IPS-15b (cell line): ENCODE results near the gene APPL2.
"Not testable (repeated sequence)": the region's sequence is repeated elsewhere in the genome, so short reads cannot be mapped to it uniquely, and the experiment has no call there.

Experiments used
- H3K27me3 ChIP-seq: one replicate; pipeline ENCODE4 v1.6.1; 2013; ENCODE audit warnings: low read length; ENCODE audit not compliant: control insufficient read depth, insufficient read depth
- H3K36me3 ChIP-seq: one replicate; pipeline ENCODE4 v1.6.1; 2013; ENCODE audit warnings: low read length; ENCODE audit not compliant: control insufficient read depth, insufficient read depth
- H3K4me1 ChIP-seq: one replicate; pipeline ENCODE4 v1.6.1; 2013; ENCODE audit warnings: mild to moderate bottlenecking, low read length; ENCODE audit not compliant: control insufficient read depth, insufficient read depth
- H3K4me3 ChIP-seq: one replicate; pipeline ENCODE4 v1.5.1; 2013; ENCODE audit warnings: low read depth, low read length
- H3K9ac ChIP-seq: one replicate; pipeline ENCODE4 v1.6.1; 2013; ENCODE audit warnings: low read depth, mild to moderate bottlenecking, low read length
- H3K9me3 ChIP-seq: one replicate; pipeline ENCODE4 v1.6.1; 2013; ENCODE audit warnings: mild to moderate bottlenecking, low read length; ENCODE audit not compliant: control insufficient read depth, insufficient read depth

APPL2 gene

GRCh38 chr12:105202202-105202601, 33.8 kb downstream of the APPL2 start:
- Histone ChIP-seq H3K4me1 (no peaks in the 10 kb centered on the region), H3K36me3 (peaks cover 10% of the 10 kb centered on the region), H3K9ac (no peak overlapping the region), H3K27me3 (no peaks in the 10 kb centered on the region), H3K4me3 (no peak overlapping the region), H3K9me3 (no peaks in the 10 kb centered on the region)

GRCh38 chr12:105201299-105201698, 34.7 kb downstream of the APPL2 start:
- Histone ChIP-seq H3K4me1 (no peaks in the 10 kb centered on the region), H3K9me3 (no peaks in the 10 kb centered on the region), H3K9ac (no peak overlapping the region), H3K27me3 (no peaks in the 10 kb centered on the region), H3K36me3 (peaks cover 10% of the 10 kb centered on the region), H3K4me3 (no peak overlapping the region)

DNA sequence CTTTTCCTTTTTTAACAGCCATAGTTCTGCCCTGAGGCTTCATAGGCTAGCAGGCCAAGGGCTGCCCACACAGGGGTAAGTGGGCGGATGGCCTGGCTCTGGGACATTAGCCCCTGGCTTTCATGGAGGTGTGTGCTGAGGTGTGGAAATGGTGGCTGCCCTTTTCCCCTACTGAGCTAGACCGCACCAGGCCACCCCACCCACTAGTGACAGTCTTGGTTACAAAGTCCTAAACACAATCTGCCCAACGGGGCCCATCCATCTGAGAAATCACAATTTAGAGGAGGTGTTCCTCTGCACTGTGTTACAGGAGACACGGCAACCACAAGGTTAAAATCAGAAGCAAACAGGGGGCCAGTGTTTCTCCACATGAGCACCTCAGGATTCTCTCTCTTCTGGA, 35.6 kb downstream of the APPL2 start:
- Histone ChIP-seq H3K4me3 (no peak overlapping the region), H3K36me3 (peaks cover 6% of the 10 kb centered on the region), H3K9me3 (no peaks in the 10 kb centered on the region), H3K4me1 (no peaks in the 10 kb centered on the region), H3K9ac (no peak overlapping the region), H3K27me3 (no peaks in the 10 kb centered on the region)

- peaks cover 4% of the 10 kb centered on the region for H3K36me3 ChIP-seq
Measured at GRCh38 chr12:105198961-105199360, 37.0 kb downstream of the APPL2 start.

GRCh38 chr12:105196090-105196489, 39.9 kb downstream of the APPL2 start:
- Histone ChIP-seq H3K9ac (no peak overlapping the region), H3K36me3 (peaks cover 4% of the 10 kb centered on the region), H3K4me1 (no peaks in the 10 kb centered on the region), H3K27me3 (no peaks in the 10 kb centered on the region), H3K9me3 (no peaks in the 10 kb centered on the region), H3K4me3 (no peak overlapping the region)

More at GRCh38 chr12:105198961-105199360, 37.0 kb downstream of the APPL2 start:
- no peaks in the 10 kb centered on the region for H3K27me3 ChIP-seq
- H3K9me3 ChIP-seq: no peaks in the 10 kb centered on the region
- H3K4me3 ChIP-seq: no peak overlapping the region
- H3K4me1 ChIP-seq: no peaks in the 10 kb centered on the region
- H3K9ac ChIP-seq: no peak overlapping the region

DNA sequence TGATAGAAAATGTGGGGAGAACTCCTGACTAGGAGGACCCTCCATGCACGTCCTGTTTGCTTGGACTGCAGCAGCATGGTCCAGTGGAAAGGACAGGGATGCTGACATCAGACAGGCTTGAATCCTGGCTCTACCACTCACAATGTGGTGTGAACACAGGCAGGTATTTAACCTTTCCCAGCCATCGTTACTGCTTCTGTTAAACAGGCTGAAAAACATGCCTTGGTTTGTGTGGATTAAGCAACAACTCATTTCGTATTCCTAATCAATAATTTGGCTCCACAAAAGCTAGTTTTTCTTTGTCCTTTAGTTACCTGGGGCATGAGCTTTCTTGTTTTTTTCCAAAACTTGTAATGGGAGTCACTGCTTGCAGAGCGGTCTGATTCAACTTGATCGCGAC, 41.0 kb downstream of the APPL2 start:
- no peak overlapping the region for H3K4me3 ChIP-seq
- no peaks in the 10 kb centered on the region for H3K9me3 ChIP-seq
- H3K4me1 ChIP-seq: no peaks in the 10 kb centered on the region
- H3K9ac ChIP-seq: no peak overlapping the region
- H3K36me3 ChIP-seq: peaks cover 9% of the 10 kb centered on the region
- H3K27me3 ChIP-seq: no peaks in the 10 kb centered on the region

DNA sequence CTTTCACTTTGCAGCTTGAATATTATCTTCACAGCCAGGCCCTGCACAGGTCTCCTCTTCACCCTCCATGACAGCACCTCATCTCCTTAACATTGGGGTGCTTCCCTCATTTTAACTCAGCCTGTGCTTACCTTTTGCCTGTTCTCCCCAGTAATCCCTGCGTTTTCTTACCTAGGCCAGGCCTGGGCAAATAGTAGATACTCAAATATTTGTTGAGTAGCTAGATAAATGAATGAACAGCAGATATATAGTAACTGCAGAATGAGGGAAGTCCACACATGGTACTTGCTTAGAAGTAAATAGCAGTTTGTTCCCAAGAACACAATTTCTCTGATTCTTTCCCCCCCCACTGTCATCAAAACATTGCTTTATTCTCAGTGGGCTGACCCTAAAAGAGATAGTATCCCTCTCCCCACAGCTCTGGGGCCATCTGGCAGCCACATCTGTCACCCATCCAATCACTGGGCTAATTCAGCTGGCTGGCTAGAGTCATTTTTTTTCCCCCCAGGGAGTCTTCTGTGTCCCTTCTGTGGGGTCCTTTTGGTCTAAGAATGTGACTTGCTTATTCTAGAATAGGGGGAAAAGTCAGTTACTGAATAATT, 43.2 kb downstream of the APPL2 start:
- Histone ChIP-seq H3K27me3 (no peaks in the 10 kb centered on the region), H3K9me3 (no peaks in the 10 kb centered on the region), H3K9ac (no peak overlapping the region), H3K4me1 (no peaks in the 10 kb centered on the region), H3K4me3 (no peak overlapping the region), H3K36me3 (peaks cover 7% of the 10 kb centered on the region)

GRCh38 chr12:105190530-105190929, 45.4 kb downstream of the APPL2 start:
- no peaks in the 10 kb centered on the region for H3K27me3 ChIP-seq
- H3K36me3 ChIP-seq: peaks cover 7% of the 10 kb centered on the region
- no peaks in the 10 kb centered on the region for H3K4me1 ChIP-seq
- no peaks in the 10 kb centered on the region for H3K9me3 ChIP-seq
- H3K4me3 ChIP-seq: no peak overlapping the region
- H3K9ac ChIP-seq: no peak overlapping the region

DNA sequence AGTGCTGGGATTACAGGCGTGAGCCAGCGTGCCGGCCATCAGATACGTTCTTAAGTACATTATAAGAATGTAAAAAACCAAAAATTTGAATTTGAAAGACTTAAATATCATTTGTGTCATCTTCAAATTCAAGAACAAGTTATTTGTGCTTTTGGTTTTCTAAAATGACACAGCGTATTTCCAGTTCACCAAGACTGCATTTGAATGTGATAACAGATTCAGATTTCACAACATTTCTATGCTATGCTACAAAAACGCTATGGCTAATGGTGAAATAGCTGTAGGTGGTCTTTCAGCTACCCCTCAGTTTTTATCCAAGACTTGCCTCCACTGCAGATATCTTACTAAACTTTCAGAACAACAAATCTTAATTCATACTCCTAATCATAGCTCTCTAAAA, 46.7 kb downstream of the APPL2 start:
- Histone ChIP-seq H3K36me3 (peaks cover 10% of the 10 kb centered on the region), H3K9me3 (no peaks in the 10 kb centered on the region)

GRCh38 chr12:105183976-105184375, 52.0 kb downstream of the APPL2 start:
- not testable (repeated sequence) for H3K9ac ChIP-seq, H3K4me1 ChIP-seq, H3K4me3 ChIP-seq, H3K27me3 ChIP-seq, H3K36me3 ChIP-seq, H3K9me3 ChIP-seq

More for the DNA sequence above, 46.7 kb downstream of the APPL2 start:
- H3K27me3 ChIP-seq: no peaks in the 10 kb centered on the region
- H3K4me1 ChIP-seq: no peaks in the 10 kb centered on the region
- H3K4me3 ChIP-seq: no peak overlapping the region
- no peak overlapping the region for H3K9ac ChIP-seq

DNA sequence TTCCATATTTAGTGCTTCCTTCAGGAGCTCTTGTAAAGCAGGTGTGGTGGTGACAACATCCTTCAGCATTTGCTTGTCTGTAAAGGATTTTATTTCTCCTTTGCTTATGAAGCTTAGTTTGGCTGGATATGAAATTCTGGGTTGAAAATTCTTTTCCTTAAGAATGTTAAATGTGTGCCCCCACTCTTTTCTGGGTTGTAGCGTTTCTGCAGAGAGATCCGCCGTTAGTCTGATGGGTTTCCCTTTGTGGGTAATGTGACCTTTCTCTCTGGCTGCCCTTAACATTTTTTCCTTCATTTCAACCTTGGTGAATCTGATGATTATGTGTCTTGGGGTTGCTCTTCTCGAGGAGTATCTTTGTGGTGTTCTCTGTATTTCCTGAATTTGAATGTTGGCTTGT, 52.6 kb downstream of the APPL2 start:
- H3K4me1 ChIP-seq, H3K27me3 ChIP-seq, H3K9ac ChIP-seq, H3K9me3 ChIP-seq, H3K36me3 ChIP-seq, H3K4me3 ChIP-seq: not testable (repeated sequence)

GRCh38 chr12:105179114-105179513, 56.9 kb downstream of the APPL2 start:
- H3K9me3 ChIP-seq, H3K36me3 ChIP-seq: not testable (repeated sequence)

More at GRCh38 chr12:105179114-105179513, 56.9 kb downstream of the APPL2 start:
- H3K4me3 ChIP-seq, H3K4me1 ChIP-seq, H3K9ac ChIP-seq, H3K27me3 ChIP-seq: not testable (repeated sequence)
